ENCODE data around the gene MORN1.
A peak's percentile ranks its signal among the peaks of the same experiment; 100 is the strongest.

DNA sequence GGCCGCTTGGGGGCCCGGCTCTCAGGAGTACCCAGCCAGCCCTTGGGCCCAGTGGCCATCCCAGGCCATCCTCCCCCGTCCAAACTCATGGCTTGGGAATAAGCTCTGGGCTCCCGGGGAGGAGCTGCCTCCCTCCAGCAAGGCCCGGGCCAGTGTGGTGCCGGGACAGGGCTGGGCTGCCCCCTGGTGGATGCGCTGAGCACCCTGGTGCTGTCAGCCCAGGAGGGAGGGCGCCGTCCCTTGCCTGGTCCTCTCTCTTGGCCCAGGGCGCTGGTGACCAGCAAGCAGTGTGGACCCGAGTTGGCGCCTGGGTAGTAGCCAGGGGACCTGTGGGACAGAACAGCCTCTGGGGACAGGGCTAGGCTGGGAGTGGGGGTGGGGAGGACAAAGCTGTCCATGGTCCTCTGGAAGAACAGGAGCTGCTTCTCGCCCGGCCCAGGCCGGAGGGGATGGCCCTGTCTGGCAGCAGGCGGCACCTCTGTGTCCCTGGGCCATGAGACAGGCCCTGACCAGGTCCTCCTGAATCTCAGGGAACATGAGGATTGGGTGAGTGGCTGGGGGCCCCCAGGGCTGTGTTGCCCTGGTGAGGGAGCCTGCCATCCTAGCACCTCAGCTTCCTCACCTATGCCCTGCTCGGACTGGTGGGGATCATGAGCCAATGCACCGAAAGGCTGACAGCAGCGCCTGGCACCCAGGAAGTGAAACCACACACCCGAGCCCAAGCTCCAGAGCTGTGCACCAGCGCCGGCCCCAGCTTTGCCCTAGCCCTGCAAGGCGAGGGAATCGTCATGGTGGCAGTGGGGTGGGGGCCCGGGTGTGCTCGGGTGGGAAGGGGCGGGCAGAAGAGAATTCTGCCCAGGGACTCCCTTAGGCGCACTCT, 9.4 kb downstream of the MORN1 start:
- no peak for TF ChIP-seq POLR2A (IDR thresholded peaks at IDR 0.05)
- TF ChIP-seq, protein P1, sequence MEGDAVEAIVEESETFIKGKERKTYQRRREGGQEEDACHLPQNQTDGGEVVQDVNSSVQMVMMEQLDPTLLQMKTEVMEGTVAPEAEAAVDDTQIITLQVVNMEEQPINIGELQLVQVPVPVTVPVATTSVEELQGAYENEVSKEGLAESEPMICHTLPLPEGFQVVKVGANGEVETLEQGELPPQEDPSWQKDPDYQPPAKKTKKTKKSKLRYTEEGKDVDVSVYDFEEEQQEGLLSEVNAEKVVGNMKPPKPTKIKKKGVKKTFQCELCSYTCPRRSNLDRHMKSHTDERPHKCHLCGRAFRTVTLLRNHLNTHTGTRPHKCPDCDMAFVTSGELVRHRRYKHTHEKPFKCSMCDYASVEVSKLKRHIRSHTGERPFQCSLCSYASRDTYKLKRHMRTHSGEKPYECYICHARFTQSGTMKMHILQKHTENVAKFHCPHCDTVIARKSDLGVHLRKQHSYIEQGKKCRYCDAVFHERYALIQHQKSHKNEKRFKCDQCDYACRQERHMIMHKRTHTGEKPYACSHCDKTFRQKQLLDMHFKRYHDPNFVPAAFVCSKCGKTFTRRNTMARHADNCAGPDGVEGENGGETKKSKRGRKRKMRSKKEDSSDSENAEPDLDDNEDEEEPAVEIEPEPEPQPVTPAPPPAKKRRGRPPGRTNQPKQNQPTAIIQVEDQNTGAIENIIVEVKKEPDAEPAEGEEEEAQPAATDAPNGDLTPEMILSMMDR (IDR thresholded peaks at IDR 0.05), result peak; percentile 92 to 96 (median 94)

Measured in right lobe of liver (tissue), 4 donors.